H1 (cell line): ENCODE data around the gene MARK4. TPM values are rescaled to one million over a fixed set of nuclear protein-coding genes. Genes with fewer than 3 reads are reported as not detected.

Source experiments
- CTCF ChIA-PET: fragments of 300-600 bp; sonication (Branson Sonifier 250); formaldehyde crosslinking; loops from one replicate; lab custom pipeline; 2021; ENCODE audit not compliant: partially characterized antibody; lab: Charles Lee
- POLR2A ChIA-PET: fragments of 300-600 bp; sonication (Branson Sonifier 250); formaldehyde crosslinking; loops from one replicate; lab custom pipeline; 2021; ENCODE audit warnings: inconsistent platforms; ENCODE audit not compliant: partially characterized antibody; lab: Charles Lee
- DNase-seq, 2 experiments: peaks; one replicate each; pipeline versions ENCODE4 v3.0.0 to v3.0.0-alpha.2; 2010 to 2022; ENCODE audit warnings: low spot score in 2 of 2, low read depth in 1 of 2, mixed read lengths in 1 of 2
- FAIRE-seq: peaks from 2 replicates; lab custom pipeline; 2011; peaks lifted over from hg19 to GRCh38; lab: Jason Lieb, UNC
- H2AFZ ChIP-seq: 2 replicates; pipeline ENCODE4 v1.8.1; 2012; ENCODE audit warnings: low read length, inconsistent platforms
- H2AK5ac ChIP-seq: 2 replicates; pipeline ENCODE4 v1.6.1; 2013; ENCODE audit warnings: low read depth, low read length
- H2BK120ac ChIP-seq: replicated peaks from 2 replicates; pipeline ENCODE3; 2013; ENCODE audit warnings: low read depth, low read length, inconsistent platforms
- H2BK12ac ChIP-seq: 2 replicates; pipeline ENCODE4 v1.6.1; 2013; ENCODE audit warnings: low read depth, low read length
- H2BK15ac ChIP-seq: 2 replicates; pipeline ENCODE4 v1.6.1; 2013; ENCODE audit warnings: low read length
- H2BK20ac ChIP-seq: 2 replicates; pipeline ENCODE4 v1.6.1; 2013; ENCODE audit warnings: low read length
- H2BK5ac ChIP-seq: 2 replicates; pipeline ENCODE4 v1.6.1; 2013; ENCODE audit warnings: low read depth, low read length
- H3K14ac ChIP-seq: 2 replicates; pipeline ENCODE4 v1.6.1; 2013; ENCODE audit warnings: inconsistent platforms; ENCODE audit not compliant: insufficient read length
- H3K18ac ChIP-seq: 2 replicates; pipeline ENCODE4 v1.6.1; 2013; ENCODE audit warnings: low read length; ENCODE audit errors: extremely low read depth
- H3K23ac ChIP-seq: 2 replicates; pipeline ENCODE4 v1.6.1; 2013; ENCODE audit warnings: inconsistent platforms; ENCODE audit not compliant: insufficient read length
- H3K23me2 ChIP-seq: 2 replicates; pipeline ENCODE4 v1.6.1; 2013; ENCODE audit warnings: low read depth, low read length
- H3K27ac ChIP-seq: 2 replicates; pipeline ENCODE4 v1.6.1; 2011; ENCODE audit warnings: low read depth, low read length, inconsistent platforms
- H3K27me3 ChIP-seq, 4 experiments: replicated peaks in 1 of 4; 1 replicate in 1 of 4; 2 replicates in 3 of 4; pipeline versions ENCODE4 v1.6.1 to v1.8.1; 2011 to 2013; ENCODE audit warnings: low read length in 3 of 4, mild to moderate bottlenecking in 3 of 4, inconsistent platforms in 2 of 4, mixed read lengths in 2 of 4, moderate library complexity in 1 of 4; ENCODE audit not compliant: control insufficient read depth in 3 of 4, insufficient read depth in 3 of 4; ENCODE audit errors: extremely low read depth in 1 of 4
- H3K36me3 ChIP-seq, 4 experiments: 2 replicates each; pipeline versions ENCODE4 v1.6.1 to v1.8.1; 2011 to 2013; ENCODE audit warnings: mild to moderate bottlenecking in 4 of 4, low read length in 3 of 4, moderate library complexity in 2 of 4, control low read depth in 1 of 4, inconsistent platforms in 1 of 4; ENCODE audit not compliant: insufficient read depth in 4 of 4, control insufficient read depth in 2 of 4
- H3K4ac ChIP-seq: replicated peaks from 2 replicates; pipeline ENCODE3; 2013; ENCODE audit warnings: low read length, low read depth, mixed read lengths, inconsistent platforms; ENCODE audit not compliant: insufficient read length
- H3K4me1 ChIP-seq, 4 experiments: replicated peaks in 1 of 4; 1 replicate in 1 of 4; 2 replicates in 3 of 4; pipeline versions ENCODE4 v1.6.1 to v1.8.1; 2011 to 2013; ENCODE audit warnings: low read length in 3 of 4, inconsistent platforms in 2 of 4, mixed read lengths in 1 of 4; ENCODE audit not compliant: insufficient read depth in 4 of 4, control insufficient read depth in 3 of 4
- H3K4me2 ChIP-seq, 2 experiments: 2 replicates each; pipeline versions ENCODE4 v1.6.1 to v1.8.1; 2011 to 2013; ENCODE audit warnings: low read depth in 2 of 2, low read length in 2 of 2, control low read depth in 1 of 2, inconsistent platforms in 1 of 2, mild to moderate bottlenecking in 1 of 2; ENCODE audit not compliant: insufficient read depth in 1 of 2
- H3K4me3 ChIP-seq, 4 experiments: fragments of 200-600, 300-600 bp in 1 of 4; sonication (generic), shearing (Covaris generic), sonication (Bioruptor Twin) in 1 of 4; 2 replicates each; pipeline versions ENCODE4 v1.5.1 to v1.8.1; 2011 to 2016; ENCODE audit warnings: low read length in 4 of 4, low read depth in 3 of 4, control low read depth in 2 of 4, inconsistent platforms in 2 of 4, mild to moderate bottlenecking in 2 of 4, mixed read lengths in 1 of 4, moderate library complexity in 1 of 4; ENCODE audit not compliant: insufficient read depth in 2 of 4; ENCODE audit errors: extremely low read depth in 1 of 4
- H3K56ac ChIP-seq: replicated peaks from 2 replicates; pipeline ENCODE3; 2013; ENCODE audit warnings: low read depth, mild to moderate bottlenecking, mixed read lengths, low read length, inconsistent platforms; ENCODE audit not compliant: insufficient read length
- H3K79me1 ChIP-seq: 2 replicates; pipeline ENCODE4 v1.6.1; 2013; ENCODE audit warnings: low read depth, low read length, control low read depth
- H3K79me2 ChIP-seq, 2 experiments: 2 replicates each; pipeline versions ENCODE4 v1.6.1 to v1.8.1; 2012 to 2013; ENCODE audit warnings: low read length in 2 of 2, mild to moderate bottlenecking in 2 of 2, inconsistent platforms in 1 of 2; ENCODE audit not compliant: insufficient read depth in 2 of 2, control insufficient read depth in 1 of 2
- H3K9ac ChIP-seq, 4 experiments: replicated peaks in 1 of 4; 1 replicate in 1 of 4; 2 replicates in 3 of 4; pipeline versions ENCODE4 v1.6.1 to v1.8.1; 2011 to 2013; ENCODE audit warnings: low read depth in 3 of 4, low read length in 3 of 4, control low read depth in 2 of 4, mild to moderate bottlenecking in 2 of 4, moderate library complexity in 2 of 4, inconsistent platforms in 1 of 4; ENCODE audit errors: extremely low read depth in 1 of 4
- H3K9me3 ChIP-seq, 2 experiments: 2 replicates each; pipeline versions ENCODE4 v1.6.1 to v1.8.1; 2012 to 2013; ENCODE audit warnings: mild to moderate bottlenecking in 2 of 2, moderate library complexity in 2 of 2, control low read depth in 1 of 2, inconsistent platforms in 1 of 2, low read depth in 1 of 2, low read length in 1 of 2, mixed read lengths in 1 of 2; ENCODE audit not compliant: insufficient read depth in 2 of 2
- H4K20me1 ChIP-seq, 2 experiments: replicated peaks in 1 of 2; 2 replicates each; pipeline versions ENCODE3 to v1.8.1; 2011 to 2013; ENCODE audit warnings: inconsistent platforms in 2 of 2, low read length in 2 of 2, mild to moderate bottlenecking in 1 of 2; ENCODE audit not compliant: insufficient read depth in 2 of 2, control insufficient read depth in 1 of 2
- H4K5ac ChIP-seq: 2 replicates; pipeline ENCODE4 v1.6.1; 2013; ENCODE audit warnings: low read length, low read depth, mixed read lengths, inconsistent platforms; ENCODE audit not compliant: insufficient read length
- H4K8ac ChIP-seq: 2 replicates; pipeline ENCODE4 v1.8.0; 2013; ENCODE audit warnings: mild to moderate bottlenecking, moderate library complexity, low read length, inconsistent platforms; ENCODE audit not compliant: insufficient read depth; ENCODE audit errors: extremely low read depth
- H4K91ac ChIP-seq: replicated peaks from 2 replicates; pipeline ENCODE3; 2013; ENCODE audit warnings: low read length, mixed read lengths, inconsistent platforms; ENCODE audit not compliant: insufficient read length
- CREB1 ChIP-seq: IDR thresholded peaks from 2 replicates; pipeline ENCODE4 v1.6.1; 2012; ENCODE audit warnings: inconsistent platforms
- CTCF ChIP-seq, 3 experiments: IDR thresholded peaks; 1 replicate in 2 of 3; 2 replicates in 1 of 3; pipeline versions ENCODE4 v1.5.1 to v1.6.1; 2011; ENCODE audit warnings: low read length in 3 of 3, mild to moderate bottlenecking in 3 of 3, inconsistent platforms in 2 of 3, low read depth in 1 of 3, moderate library complexity in 1 of 3; ENCODE audit not compliant: insufficient read depth in 1 of 3; ENCODE audit errors: control extremely low read depth in 1 of 3
- EP300 ChIP-seq, 2 experiments: IDR thresholded peaks; 1 replicate in 1 of 2; 2 replicates in 1 of 2; pipeline ENCODE4 v1.6.1; 2011 to 2012; ENCODE audit warnings: low read depth in 2 of 2, low read length in 2 of 2, mild to moderate bottlenecking in 2 of 2, borderline replicate concordance in 1 of 2, inconsistent platforms in 1 of 2, moderate library complexity in 1 of 2
- JUN ChIP-seq: IDR thresholded peaks from 2 replicates; pipeline ENCODE4 v1.6.1; 2011; ENCODE audit warnings: low read depth, mild to moderate bottlenecking, improper control_type of control experiment, low read length
- PHF8 ChIP-seq: fragments of 200-600 bp; sonication (generic); conservative IDR thresholded peaks from 2 replicates; pipeline ENCODE4 v1.7.1; 2012; ENCODE audit warnings: low read depth, mild to moderate bottlenecking, inconsistent platforms, low read length, moderate library complexity
- RBBP5 ChIP-seq: IDR thresholded peaks from 2 replicates; pipeline ENCODE4 v1.7.1; 2012; ENCODE audit warnings: low read depth, mild to moderate bottlenecking, inconsistent platforms, low read length, moderate library complexity, borderline replicate concordance
- SIRT6 ChIP-seq: IDR thresholded peaks from one replicate; pipeline ENCODE4 v1.7.1; 2012; ENCODE audit warnings: low read length, inconsistent platforms
- SP4 ChIP-seq: IDR thresholded peaks from 2 replicates; pipeline ENCODE4 v1.6.1; 2012; ENCODE audit warnings: low read length, inconsistent platforms
- TAF7 ChIP-seq: optimal IDR thresholded peaks from 2 replicates; pipeline ENCODE3; 2011; ENCODE audit warnings: low read depth, mild to moderate bottlenecking, inconsistent platforms, low read length, moderate library complexity, borderline replicate concordance
- TBP ChIP-seq: IDR thresholded peaks from 2 replicates; pipeline ENCODE4 v1.6.1; 2011; ENCODE audit warnings: low read depth, low read length, improper control_type of control experiment
- WGBS, 2 experiments: shearing (Covaris generic) in 1 of 2; methylation state at CpG; one replicate each; pipeline versions ENCODE4 v1.1.6 to v1.1.7; 2013 to 2015; ENCODE audit warnings: low lambda C conversion rate in 2 of 2, mixed read lengths in 2 of 2, inconsistent platforms in 1 of 2, low coverage in 1 of 2, missing lambda C conversion rate in 1 of 2; ENCODE audit not compliant: insufficient replicate concordance in 2 of 2, insufficient coverage in 1 of 2, insufficient read length in 1 of 2; ENCODE audit errors: extremely low coverage in 1 of 2, missing lambda C conversion rate in 1 of 2; 5-methylcytosine and 5-hydroxymethylcytosine counted together
- polyA plus RNA-seq, 7 experiments: library from polyadenylated mRNA; depleted of rRNA in 3 of 7; stranded (reverse) in 5 of 7; unstranded in 2 of 7; fragments of >200 nt in 5 of 7; fragments of 200-250 nt in 2 of 7; gene quantifications; 1 replicate in 5 of 7; 2 replicates in 1 of 7; 4 replicates in 1 of 7; pipeline versions ENCODE4 v1.2.1 to v1.2.3, GENCODE V29; 2011 to 2013; ENCODE audit warnings: missing spikeins in 2 of 7, mixed read lengths in 2 of 7
- total RNA-seq: library from RNA; stranded (reverse); fragmentation: NEBNext Ultra II Directional; extraction: Animal tissue kit (Norgen Biotek cat#: 25700); gene quantifications from 2 replicates; pipeline ENCODE4 v1.2.1, GENCODE V29; 2021

MARK4 gene
- total and polyA plus RNA-seq, 2 of the 8 experiments (the other 6 are each of a cell fraction or from before 2014, with no cell fraction given) = 12.3 to 49.8 TPM

GRCh38 chr19:45290381-45290931 lies 39.4 kb downstream of the MARK4 start:
- Histone ChIP-seq H3K4ac (no peak overlapping the region), H2AK5ac (no peak overlapping the region), H4K5ac (no peak overlapping the region), H4K20me1 (peaks cover 0 to 4% of the 10 kb centered on the region in 2 experiments), H3K23me2 (no peaks in the 10 kb centered on the region), H2BK12ac (0 out of 2 replicates have a peak overlapping the region, but pooled peaks have one; percentile 17), H3K27me3 (no peaks in the 10 kb centered on the region; a peak in 1 of 7 replicates), H3K56ac (no peak overlapping the region), H3K23ac (no peak overlapping the region), H3K27ac (no peak overlapping the region), H3K18ac (no peak overlapping the region), H2BK5ac (no peak overlapping the region), H3K9me3 (no peaks in the 10 kb centered on the region), H4K91ac (no peak overlapping the region), H2BK15ac (no peak overlapping the region), H3K79me1 (no peaks in the 10 kb centered on the region), H3K79me2 (no peaks in the 10 kb centered on the region), H2AFZ (no peak overlapping the region), H2BK20ac (no peak overlapping the region), H3K14ac (no peak overlapping the region), H3K4me3 (no peak overlapping the region), H3K36me3 (peaks cover 0 to 2% (median 0%) of the 10 kb centered on the region in 4 experiments; a peak in 3 of 8 replicates), H3K4me2 (no peak overlapping the region), H2BK120ac (no peak overlapping the region), H3K4me1 (no peaks in the 10 kb centered on the region), H4K8ac (no peak overlapping the region), H3K9ac (no peak overlapping the region)
- FAIRE-seq (no peak), DNase-seq (no peak)
- ChIA-PET POLR2A (interaction anchor here (2.0 kb wide), 1 partner anchor 12 kb away, joined by 5 read pairs; no protein-coding TSS in a partner anchor), CTCF (interaction anchor here (0.6 to 2.4 kb wide), 3 partner anchors 13 to 432 kb away, joined by 3 to 5 read pairs (median 3); no protein-coding TSS in a partner anchor)
- WGBS, 2 experiments = 94% methylated on average over 6 of the region's 6 CpGs; no CpG with 5 or more reads in 1 of the 2 experiments
- TF ChIP-seq JUN = 0 out of 2 replicates have a peak, but pooled peaks have one; percentile 46
- TF ChIP-seq CREB1 = no peak
- peak; percentile 75 for TF ChIP-seq TAF7
- TF ChIP-seq RBBP5 = no peak
- no peak for TF ChIP-seq SIRT6
- TF ChIP-seq PHF8 = no peak
- TF ChIP-seq CTCF (IDR thresholded peaks at IDR 0.05; ENCODE audit: control extremely low read depth in 1 of 3, insufficient read depth in 1 of 3, low read depth in 1 of 3, low read length in 3 of 3) = no peak
- TF ChIP-seq TBP = no peak
- no peak for TF ChIP-seq EP300 (IDR thresholded peaks at IDR 0.05; ENCODE audit: borderline replicate concordance in 1 of 2, low read depth in 2 of 2, low read length in 2 of 2)
- TF ChIP-seq SP4 = no peak
